GF-D8 (cell line): ENCODE data around the gene DUSP3.

Experiments
- DNase-seq: peaks from one replicate; lab custom pipeline; 2025; lab: John Stamatoyannopoulos, UW

DUSP3 gene

DNA sequence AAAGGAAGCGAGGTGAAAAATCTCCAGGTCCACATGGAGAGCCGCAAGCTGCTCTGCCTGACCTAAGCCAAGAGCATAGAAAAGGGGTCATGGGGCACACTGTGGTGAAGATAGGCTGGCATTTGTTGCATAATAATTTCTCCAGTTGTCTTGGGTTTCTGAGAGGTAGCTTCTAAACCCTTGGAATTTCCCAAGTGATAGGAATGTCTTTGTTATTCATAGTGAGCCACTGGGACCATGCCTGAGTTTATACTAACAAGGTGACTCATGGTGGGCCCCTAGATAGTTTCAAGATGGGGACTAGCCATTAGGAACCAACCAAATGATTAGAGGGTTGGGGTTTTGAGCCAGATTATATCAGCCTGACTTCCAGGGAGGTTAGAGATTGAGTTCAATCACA is 45.8 kb downstream of the DUSP3 start:
- no peak for DNase-seq

GRCh38 chr17:43728081-43728480 is 50.7 kb downstream of the DUSP3 start:
- DNase-seq = no peak

- DNase-seq = no peak
These were observed 54.9 kb downstream of the DUSP3 start for GRCh38 chr17:43723697-43724359.

GRCh38 chr17:43722870-43723665 is 55.7 kb downstream of the DUSP3 start:
- no peak for DNase-seq

GRCh38 chr17:43722269-43722619 is 56.5 kb downstream of the DUSP3 start:
- no peak for DNase-seq

GRCh38 chr17:43721537-43722268 is 57.1 kb downstream of the DUSP3 start:
- DNase-seq = no peak

DNA sequence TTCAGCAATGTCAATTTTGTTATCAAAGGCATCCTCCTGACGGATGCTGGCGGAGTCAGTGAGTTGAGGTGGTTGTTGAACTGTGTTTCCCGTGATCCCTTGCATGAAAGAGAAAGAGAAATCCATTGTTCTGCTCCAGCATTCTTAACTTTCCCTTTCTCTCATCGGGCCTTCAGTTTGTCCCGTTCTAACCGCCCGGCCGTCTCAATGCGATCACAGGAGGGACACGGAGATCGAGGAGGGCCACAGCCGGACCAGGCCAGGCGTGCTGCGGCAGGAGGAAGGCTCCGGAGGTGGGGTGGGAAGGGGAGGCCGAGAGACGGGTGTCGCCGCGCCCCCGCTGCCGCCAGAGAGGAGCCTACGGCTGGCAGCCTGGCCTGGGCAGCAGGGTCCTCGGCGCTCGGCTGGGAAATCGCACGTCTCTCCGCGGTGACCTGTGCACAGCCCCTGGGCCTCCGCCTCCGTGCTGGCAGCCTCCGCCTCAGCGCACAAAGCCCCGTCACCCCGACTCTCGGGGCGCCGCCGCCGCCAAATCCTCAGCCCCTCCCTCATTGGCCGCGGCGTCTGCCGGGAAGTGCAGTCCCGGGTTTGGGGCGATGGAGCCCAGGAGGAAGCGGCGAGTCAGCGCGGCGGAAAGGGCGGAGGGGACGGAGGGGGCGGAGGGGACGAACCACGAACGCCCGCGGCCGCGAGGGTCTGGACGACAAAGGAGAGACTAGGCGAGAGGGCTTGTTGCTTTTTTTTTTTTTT is 58.3 kb downstream of the DUSP3 start:
- no peak for DNase-seq

- no peak for DNase-seq
These were observed 59.2 kb downstream of the DUSP3 start for GRCh38 chr17:43719578-43719977.

DNA sequence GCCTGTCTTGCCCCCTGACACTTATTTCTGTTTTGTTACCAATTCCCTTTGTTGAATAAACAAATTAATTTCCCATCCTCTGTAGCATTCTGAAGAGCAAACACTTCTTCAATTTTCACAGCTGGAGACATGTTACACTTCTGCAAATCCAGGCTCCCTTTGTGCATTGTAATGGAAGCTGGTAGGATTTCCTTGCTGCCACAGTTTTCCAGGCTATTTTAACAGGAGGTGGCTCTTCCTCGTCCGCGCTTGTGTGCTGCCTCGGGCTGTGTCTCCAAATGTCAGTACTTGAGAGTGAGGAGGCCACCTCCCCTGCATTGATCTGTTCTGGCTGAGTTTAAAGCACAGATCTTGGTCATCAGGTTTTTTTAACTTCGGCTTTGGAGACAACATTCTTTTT is 60.2 kb downstream of the DUSP3 start:
- DNase-seq = no peak

GRCh38 chr17:43717913-43718312 is 60.9 kb downstream of the DUSP3 start:
- no peak for DNase-seq
